ENCODE measurements around the gene OTUB2.

DNA sequence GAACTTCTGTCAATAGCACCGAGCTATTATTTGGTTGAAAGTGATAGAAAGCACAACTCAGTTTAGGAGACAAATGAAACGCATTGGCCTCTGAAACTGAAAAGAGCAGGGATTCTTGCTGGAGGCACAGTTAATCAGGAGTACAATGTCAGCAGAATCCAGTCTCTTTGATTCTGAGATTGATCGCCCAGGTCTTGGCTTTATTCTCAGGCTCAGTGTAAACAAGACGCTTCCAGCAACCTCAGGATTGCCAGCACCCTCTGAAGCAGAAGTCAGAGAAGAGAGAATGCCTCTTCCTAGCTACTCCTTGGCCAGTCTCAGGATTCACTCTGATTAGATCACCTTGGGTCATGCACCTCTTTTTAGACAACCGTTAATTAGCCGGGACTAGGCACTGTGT lies 11.8 kb upstream of the OTUB2 start:
- TF ChIP-seq POLR2AphosphoS5 (IDR thresholded peaks at IDR 0.05): no peak
- TF ChIP-seq, protein P1, sequence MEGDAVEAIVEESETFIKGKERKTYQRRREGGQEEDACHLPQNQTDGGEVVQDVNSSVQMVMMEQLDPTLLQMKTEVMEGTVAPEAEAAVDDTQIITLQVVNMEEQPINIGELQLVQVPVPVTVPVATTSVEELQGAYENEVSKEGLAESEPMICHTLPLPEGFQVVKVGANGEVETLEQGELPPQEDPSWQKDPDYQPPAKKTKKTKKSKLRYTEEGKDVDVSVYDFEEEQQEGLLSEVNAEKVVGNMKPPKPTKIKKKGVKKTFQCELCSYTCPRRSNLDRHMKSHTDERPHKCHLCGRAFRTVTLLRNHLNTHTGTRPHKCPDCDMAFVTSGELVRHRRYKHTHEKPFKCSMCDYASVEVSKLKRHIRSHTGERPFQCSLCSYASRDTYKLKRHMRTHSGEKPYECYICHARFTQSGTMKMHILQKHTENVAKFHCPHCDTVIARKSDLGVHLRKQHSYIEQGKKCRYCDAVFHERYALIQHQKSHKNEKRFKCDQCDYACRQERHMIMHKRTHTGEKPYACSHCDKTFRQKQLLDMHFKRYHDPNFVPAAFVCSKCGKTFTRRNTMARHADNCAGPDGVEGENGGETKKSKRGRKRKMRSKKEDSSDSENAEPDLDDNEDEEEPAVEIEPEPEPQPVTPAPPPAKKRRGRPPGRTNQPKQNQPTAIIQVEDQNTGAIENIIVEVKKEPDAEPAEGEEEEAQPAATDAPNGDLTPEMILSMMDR (IDR thresholded peaks at IDR 0.05): no peak
